Measurements from ENCODE around the gene XXYLT1. TPM values are rescaled to one million over a fixed set of nuclear protein-coding genes. Genes with fewer than 3 reads are reported as not detected.

Gene XXYLT1
- total RNA-seq, 2 donors from 2014 or later = 1.3 to 4.2 TPM

GRCh38 chr3:195255571-195256501 lies 15.1 kb downstream of the XXYLT1 start:
- peaks cover 18% of the 10 kb centered on the region for H3K4me1 ChIP-seq
- DNase-seq (no peak), ATAC-seq (no peak)
- H3K4me3 ChIP-seq = no peak overlapping the region
- 81 to 96% methylated on average over 17 to 22 of the region's 22 CpGs for WGBS, 2 donors
- TF ChIP-seq POLR2A (IDR thresholded peaks at IDR 0.05) (no peak), CTCF (IDR thresholded peaks at IDR 0.05) (no peak)
- H3K9me3 ChIP-seq = no peaks in the 10 kb centered on the region
- H3K27ac ChIP-seq = no peak overlapping the region
- intact Hi-C loops (cut with DNase I) = loop anchor here (5.0 kb wide), 1 partner anchor 574 kb away; no protein-coding TSS in a partner anchor
- no peaks in the 10 kb centered on the region for H3K27me3 ChIP-seq
- no peaks in the 10 kb centered on the region for H3K36me3 ChIP-seq (replicated peaks in 1 of 2; ENCODE audit: insufficient read depth in 1 of 2, low read depth in 2 of 2)

- H3K9me3 ChIP-seq = no peaks in the 10 kb centered on the region
- peaks cover 12% of the 10 kb centered on the region for H3K4me1 ChIP-seq
- 87 to 100% methylated on average over 1 to 13 of the region's 13 CpGs for WGBS, 2 donors
- no peak overlapping the region for H3K4me3 ChIP-seq
- DNase-seq (no peak), ATAC-seq (no peak)
- H3K27ac ChIP-seq = no peak overlapping the region
- TF ChIP-seq POLR2A (IDR thresholded peaks at IDR 0.05) = no peak
- TF ChIP-seq CTCF (IDR thresholded peaks at IDR 0.05) = no peak
- intact Hi-C loops (cut with DNase I) = loop anchor here (5.0 kb wide), 1 partner anchor 573 kb away; no protein-coding TSS in a partner anchor
- H3K27me3 ChIP-seq = no peaks in the 10 kb centered on the region
- no peaks in the 10 kb centered on the region for H3K36me3 ChIP-seq (replicated peaks in 1 of 2; ENCODE audit: insufficient read depth in 1 of 2, low read depth in 2 of 2)
Measured at GRCh38 chr3:195255176-195255500, 15.8 kb downstream of the XXYLT1 start.

GRCh38 chr3:195254454-195255175 lies 16.3 kb downstream of the XXYLT1 start:
- H3K27ac ChIP-seq = no peak overlapping the region
- no peaks in the 10 kb centered on the region for H3K27me3 ChIP-seq
- peaks cover 10% of the 10 kb centered on the region for H3K4me1 ChIP-seq
- no peaks in the 10 kb centered on the region for H3K9me3 ChIP-seq
- TF ChIP-seq CTCF (IDR thresholded peaks at IDR 0.05) (no peak), POLR2A (IDR thresholded peaks at IDR 0.05) (no peak)
- DNase-seq (no peak), ATAC-seq (no peak)
- no peaks in the 10 kb centered on the region for H3K36me3 ChIP-seq (replicated peaks in 1 of 2; ENCODE audit: insufficient read depth in 1 of 2, low read depth in 2 of 2)
- 89 to 92% methylated on average over 7 to 16 of the region's 16 CpGs for WGBS, 2 donors
- intact Hi-C loops (cut with DNase I) = loop anchor here (5.0 kb wide), 1 partner anchor 572 kb away; no protein-coding TSS in a partner anchor
- no peak overlapping the region for H3K4me3 ChIP-seq

GRCh38 chr3:195253923-195254432 lies 17.0 kb downstream of the XXYLT1 start:
- Histone ChIP-seq H3K4me1 (peaks cover 4% of the 10 kb centered on the region), H3K36me3 (replicated peaks in 1 of 2; ENCODE audit: insufficient read depth in 1 of 2, low read depth in 2 of 2) (no peaks in the 10 kb centered on the region), H3K4me3 (no peak overlapping the region), H3K27me3 (no peaks in the 10 kb centered on the region), H3K9me3 (no peaks in the 10 kb centered on the region), H3K27ac (no peak overlapping the region)
- intact Hi-C loops (cut with DNase I) = no loop called here
- TF ChIP-seq POLR2A (IDR thresholded peaks at IDR 0.05) = no peak
- TF ChIP-seq CTCF (IDR thresholded peaks at IDR 0.05) = no peak
- ATAC-seq = no peak
- WGBS, 2 donors = 91 to 93% methylated on average over 8 to 10 of the region's 10 CpGs
- no peak for DNase-seq
